HAP-1 (cell line): ENCODE results near the gene EME2.
A peak's percentile ranks its signal among the peaks of the same experiment; 100 is the strongest.

Experiments
- DNase-seq, 2 experiments: peaks; one replicate each; pipeline ENCODE4 v3.0.0-alpha.2; 2016 to 2020; ENCODE audit warnings: low spot score in 2 of 2
- H3K27me3 ChIP-seq: fragments of 250-450 bp; sonication (Bioruptor Pico); 2 replicates; pipeline ENCODE4 v1.5.1; 2020; ENCODE audit warnings: low read depth, mild to moderate bottlenecking, moderate library complexity
- H3K36me3 ChIP-seq: fragments of 250-450 bp; sonication (Bioruptor Pico); replicated peaks from 2 replicates; pipeline ENCODE4 v1.5.1; 2020; ENCODE audit warnings: mild to moderate bottlenecking
- H3K4me1 ChIP-seq: fragments of 250-450 bp; sonication (Bioruptor Pico); 2 replicates; pipeline ENCODE4 v1.5.1; 2020; ENCODE audit warnings: mild to moderate bottlenecking
- H3K4me3 ChIP-seq: fragments of 250-450 bp; sonication (Bioruptor Pico); 2 replicates; pipeline ENCODE4 v1.5.1; 2020; ENCODE audit warnings: mild to moderate bottlenecking, moderate library complexity
- H3K9me3 ChIP-seq: fragments of 250-450 bp; sonication (Bioruptor Pico); 2 replicates; pipeline ENCODE4 v1.5.1; 2020; ENCODE audit warnings: mild to moderate bottlenecking, moderate library complexity
- in situ Hi-C: fragments of 300-500 bp; cut with MboI; formaldehyde crosslinking; loops from 3 replicates; pipeline ENCODE4 v1.14.3; 2020; ENCODE audit warnings: low sequenced_read_pairs, inconsistent platforms, mixed read lengths

The EME2 gene

DNA sequence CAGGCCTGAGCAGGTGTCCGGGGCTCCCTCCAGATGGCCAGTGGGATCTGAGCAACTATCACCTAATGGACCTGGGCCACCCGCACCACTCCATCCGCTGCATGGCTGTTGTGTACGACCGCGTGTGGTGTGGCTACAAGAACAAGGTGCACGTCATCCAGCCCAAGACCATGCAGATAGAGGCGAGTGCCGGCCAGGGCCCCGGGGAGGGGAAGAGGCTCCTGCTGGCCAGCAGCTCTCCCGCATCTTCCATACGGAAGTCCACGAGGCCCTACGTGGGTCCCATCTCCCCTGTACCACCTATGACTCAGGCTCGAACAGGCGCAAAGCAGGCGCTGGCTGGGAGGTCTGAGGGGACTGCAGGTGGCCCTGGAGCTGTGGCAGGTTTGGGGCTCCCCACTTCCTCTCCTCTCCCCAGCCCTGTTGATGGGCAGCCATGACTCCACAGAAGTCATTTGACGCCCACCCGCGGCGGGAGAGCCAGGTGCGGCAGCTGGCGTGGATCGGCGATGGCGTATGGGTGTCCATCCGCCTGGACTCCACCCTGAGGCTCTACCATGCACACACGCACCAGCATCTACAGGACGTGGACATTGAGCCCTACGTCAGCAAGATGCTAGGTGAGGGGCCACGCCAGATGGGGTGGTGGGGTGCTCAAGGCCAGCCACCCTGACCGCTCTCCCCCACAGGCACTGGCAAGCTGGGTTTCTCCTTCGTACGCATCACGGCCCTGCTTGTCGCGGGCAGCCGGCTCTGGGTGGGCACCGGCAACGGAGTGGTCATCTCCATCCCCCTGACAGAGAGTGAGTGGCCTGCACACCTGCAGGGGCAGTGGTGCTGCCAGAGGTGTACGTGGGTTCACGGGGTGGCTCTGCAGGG is 5.3 kb upstream of the EME2 start:
- Histone ChIP-seq H3K36me3 (peaks cover 65% of the 10 kb centered on the region), H3K4me3 (no peak overlapping the region), H3K4me1 (0 out of 2 replicates have a peak, but pooled peaks cover 3% of the 10 kb centered on the region), H3K27me3 (no peaks in the 10 kb centered on the region), H3K9me3 (no peaks in the 10 kb centered on the region)
- DNase-seq = no peak
- in situ Hi-C loops = no loop called here

DNA sequence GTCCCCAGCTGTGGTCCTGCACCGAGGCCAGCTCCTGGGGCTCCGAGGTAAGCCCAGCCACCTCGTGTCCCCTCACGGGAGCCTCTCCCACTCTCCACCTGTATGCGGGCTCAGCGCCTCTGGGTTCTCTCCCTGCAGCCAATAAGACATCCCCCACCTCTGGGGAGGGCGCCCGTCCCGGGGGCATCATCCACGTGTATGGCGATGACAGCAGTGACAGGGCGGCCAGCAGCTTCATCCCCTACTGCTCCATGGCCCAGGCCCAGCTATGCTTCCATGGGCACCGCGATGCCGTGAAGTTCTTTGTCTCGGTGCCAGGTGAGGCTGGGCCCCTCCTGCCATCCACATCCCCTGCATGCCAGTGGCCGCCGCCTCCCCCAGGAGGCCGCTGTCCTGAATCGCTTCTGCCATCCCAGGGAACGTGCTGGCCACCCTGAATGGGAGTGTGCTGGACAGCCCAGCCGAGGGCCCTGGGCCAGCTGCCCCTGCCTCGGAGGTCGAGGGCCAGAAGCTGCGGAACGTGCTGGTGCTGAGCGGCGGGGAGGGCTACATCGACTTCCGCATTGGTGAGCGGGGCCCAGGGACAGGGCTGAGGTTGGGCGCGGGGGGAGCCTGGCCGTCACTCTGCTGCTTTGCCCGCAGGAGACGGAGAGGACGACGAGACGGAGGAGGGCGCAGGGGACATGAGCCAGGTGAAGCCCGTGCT is 4.4 kb upstream of the EME2 start:
- in situ Hi-C loops = no loop called here
- no peak for DNase-seq
- Histone ChIP-seq H3K4me3 (no peak overlapping the region), H3K27me3 (no peaks in the 10 kb centered on the region), H3K9me3 (no peaks in the 10 kb centered on the region), H3K36me3 (peaks cover 65% of the 10 kb centered on the region), H3K4me1 (0 out of 2 replicates have a peak, but pooled peaks cover 3% of the 10 kb centered on the region)

DNA sequence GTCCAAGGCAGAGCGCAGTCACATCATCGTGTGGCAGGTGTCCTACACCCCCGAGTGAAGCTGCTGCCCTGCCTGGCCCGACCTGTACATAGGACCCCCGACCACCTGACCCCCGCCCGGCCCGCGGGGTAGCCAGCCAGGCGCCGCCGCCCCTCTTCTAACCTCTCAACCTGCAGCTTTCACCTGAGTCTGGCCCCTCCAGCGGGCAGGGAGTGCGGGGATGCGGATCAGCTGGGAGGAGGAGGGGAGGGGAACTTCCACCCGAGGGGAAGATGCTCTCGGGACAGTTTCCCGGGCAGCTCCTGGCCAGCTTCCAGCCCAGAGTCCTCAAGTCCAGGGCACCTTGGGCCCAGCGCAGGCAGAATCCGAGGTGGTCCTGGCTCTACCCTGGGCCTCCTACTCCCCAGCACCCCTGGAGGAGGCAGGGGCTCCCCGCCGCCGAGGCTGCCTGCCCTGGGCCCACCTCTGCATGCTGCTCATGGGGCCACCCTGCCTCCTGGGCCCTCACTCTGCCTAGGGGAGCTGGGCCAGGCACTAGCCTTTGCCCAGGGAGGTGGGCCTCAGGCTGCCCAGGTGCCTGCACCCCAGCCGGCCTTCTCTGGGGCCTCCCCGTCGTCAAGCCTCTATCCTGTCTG is 3.7 kb upstream of the EME2 start:
- H3K4me1 ChIP-seq = 0 out of 2 replicates have a peak, but pooled peaks cover 3% of the 10 kb centered on the region
- in situ Hi-C loops = no loop called here
- H3K4me3 ChIP-seq = no peak overlapping the region
- no peak for DNase-seq
- H3K27me3 ChIP-seq = no peaks in the 10 kb centered on the region
- no peaks in the 10 kb centered on the region for H3K9me3 ChIP-seq
- H3K36me3 ChIP-seq = peaks cover 65% of the 10 kb centered on the region

DNA sequence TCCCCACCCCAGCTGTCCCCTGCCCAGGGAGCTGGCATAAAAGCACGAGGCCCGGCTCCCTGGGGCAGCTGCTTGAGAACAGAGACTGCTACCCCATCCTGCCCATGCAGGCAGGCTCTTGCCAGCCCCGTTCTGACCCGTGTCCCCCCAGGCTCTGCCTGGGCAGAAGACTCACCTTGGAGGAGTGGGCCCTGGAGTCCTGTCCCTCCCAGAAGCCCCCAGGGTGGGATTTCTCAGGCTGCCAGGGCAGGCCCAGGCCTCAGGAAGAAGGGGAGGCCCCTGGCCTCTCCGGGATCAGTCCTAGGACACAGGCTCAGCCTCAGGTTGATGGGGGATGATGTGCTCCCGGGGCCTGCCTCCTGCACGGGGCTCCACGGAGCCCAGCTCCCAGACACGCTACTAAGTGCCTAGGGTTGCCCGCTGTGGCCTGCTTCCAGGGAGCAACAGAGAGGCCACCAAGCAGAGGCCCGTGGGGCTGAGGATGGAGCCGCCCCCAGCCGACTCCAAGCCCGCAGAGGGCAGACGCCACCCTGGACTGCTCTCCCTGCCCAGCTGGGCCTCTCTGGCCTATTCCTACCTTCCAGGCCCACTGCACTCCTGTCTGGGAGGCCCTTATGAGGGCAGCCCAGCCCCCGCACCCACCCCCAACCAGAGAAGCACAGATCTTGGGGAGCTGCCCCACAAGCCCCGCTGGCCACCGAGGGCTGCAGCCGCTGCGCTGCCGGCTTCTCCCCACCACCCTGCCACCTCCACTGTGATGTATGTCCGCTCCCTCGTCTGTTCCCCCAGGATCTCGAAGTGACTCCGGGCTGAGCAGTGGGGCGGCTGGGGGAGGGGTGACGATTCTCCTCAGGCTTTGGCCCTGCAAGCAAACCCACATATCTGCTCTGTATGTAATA is 3.0 kb upstream of the EME2 start:
- DNase-seq = no peak
- Histone ChIP-seq H3K27me3 (no peaks in the 10 kb centered on the region), H3K9me3 (no peaks in the 10 kb centered on the region), H3K4me3 (no peak overlapping the region), H3K36me3 (peaks cover 57% of the 10 kb centered on the region), H3K4me1 (peaks cover 6% of the 10 kb centered on the region; the same call in 1 of the 2 replicates)
- in situ Hi-C loops = loop anchor here (5.0 kb wide), 1 partner anchor 62 kb away; the partner anchor contains the start of gene MAPK8IP3

DNA sequence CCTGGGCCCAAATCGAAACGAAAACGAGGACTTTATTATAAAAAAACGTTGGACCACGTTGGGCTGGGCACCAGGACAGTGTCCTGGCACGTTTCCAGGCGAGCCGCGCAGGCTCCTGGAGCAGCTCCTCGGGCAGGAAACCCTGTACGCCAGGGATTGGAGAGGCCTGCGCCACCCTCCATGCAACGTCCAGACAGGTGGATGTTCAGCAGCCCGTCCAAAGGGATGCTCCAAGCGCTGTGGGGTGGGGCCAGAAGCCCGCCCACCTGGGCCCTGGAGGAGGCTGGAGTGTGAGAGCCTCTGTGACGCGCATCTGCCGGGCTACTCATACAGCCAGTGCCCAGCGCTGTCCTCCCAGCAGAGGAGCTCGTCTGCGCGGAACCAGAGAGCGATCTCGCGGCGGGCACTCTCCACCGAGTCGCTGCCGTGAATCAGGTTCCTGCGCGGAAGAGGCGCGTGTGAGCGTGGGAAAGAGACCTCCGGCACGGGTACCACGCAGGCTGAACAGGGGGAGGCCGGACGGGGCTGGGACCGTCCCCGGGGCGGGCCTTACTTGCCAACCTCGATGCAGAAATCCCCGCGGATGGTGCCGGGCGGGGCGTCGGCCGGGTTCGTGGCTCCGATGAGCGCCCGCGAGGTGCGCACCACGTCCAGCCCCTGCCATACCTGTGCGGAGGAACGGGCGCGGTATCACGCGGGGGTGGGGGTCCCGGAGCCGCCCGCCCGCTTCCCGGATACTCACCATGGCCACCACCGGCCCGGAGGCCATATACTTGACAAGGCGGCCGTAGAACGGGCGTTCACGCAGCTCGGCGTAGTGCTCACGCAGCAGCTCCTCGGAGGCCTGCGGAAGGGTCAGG is 2.1 kb upstream of the EME2 start:
- Histone ChIP-seq H3K4me3 (peak overlapping the region; percentile 86), H3K4me1 (peaks cover 6% of the 10 kb centered on the region; the same call in 1 of the 2 replicates), H3K9me3 (no peaks in the 10 kb centered on the region), H3K36me3 (peaks cover 61% of the 10 kb centered on the region), H3K27me3 (no peaks in the 10 kb centered on the region)
- no peak for DNase-seq
- in situ Hi-C loops = loop anchor here (5.0 kb wide), 1 partner anchor 63 kb away; the partner anchor contains the start of gene MAPK8IP3

DNA sequence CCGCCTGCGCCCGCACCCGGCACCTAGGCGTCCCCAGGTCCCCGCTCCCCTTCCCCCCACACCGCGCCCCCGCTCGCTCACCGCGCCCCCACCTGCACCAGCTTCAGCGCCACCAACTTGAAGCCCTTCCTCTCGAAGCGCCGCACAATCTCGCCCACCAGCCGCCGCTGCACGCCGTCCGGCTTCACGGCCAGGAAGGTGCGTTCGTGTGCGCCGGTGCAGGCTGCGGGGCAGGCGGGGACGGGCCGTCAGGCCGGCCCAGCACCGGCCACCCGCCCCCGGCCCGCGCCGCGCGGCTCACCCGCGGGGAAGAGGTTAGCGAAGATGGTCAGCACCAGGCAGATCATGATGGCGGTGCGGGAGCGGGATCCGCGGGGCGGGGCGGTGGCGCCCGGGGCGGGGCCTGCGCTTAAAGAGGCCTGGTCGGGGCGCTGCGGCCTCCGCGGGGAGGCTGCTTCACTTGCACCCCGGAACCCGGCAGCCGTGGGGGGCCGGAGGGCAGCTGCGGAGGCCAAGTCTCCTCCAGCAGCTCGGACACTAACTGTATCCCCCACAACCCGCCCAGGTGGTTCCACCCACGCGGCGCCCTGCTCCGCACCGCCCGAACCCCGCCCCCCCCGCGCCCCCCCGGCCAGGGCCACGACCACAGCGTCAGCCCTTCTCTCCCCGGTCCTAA is 1.3 kb upstream of the EME2 start, which contains the start of gene NME3:
NME3 (minus strand) TSS at position 356 of the 676 bp plus-strand sequence; CDS start at position 347, 9 bp downstream.
- in situ Hi-C loops = loop anchor here (5.0 kb wide), 1 partner anchor 64 kb away; the partner anchor contains the start of gene MAPK8IP3
- H3K36me3 ChIP-seq = peaks cover 59% of the 10 kb centered on the region

DNA sequence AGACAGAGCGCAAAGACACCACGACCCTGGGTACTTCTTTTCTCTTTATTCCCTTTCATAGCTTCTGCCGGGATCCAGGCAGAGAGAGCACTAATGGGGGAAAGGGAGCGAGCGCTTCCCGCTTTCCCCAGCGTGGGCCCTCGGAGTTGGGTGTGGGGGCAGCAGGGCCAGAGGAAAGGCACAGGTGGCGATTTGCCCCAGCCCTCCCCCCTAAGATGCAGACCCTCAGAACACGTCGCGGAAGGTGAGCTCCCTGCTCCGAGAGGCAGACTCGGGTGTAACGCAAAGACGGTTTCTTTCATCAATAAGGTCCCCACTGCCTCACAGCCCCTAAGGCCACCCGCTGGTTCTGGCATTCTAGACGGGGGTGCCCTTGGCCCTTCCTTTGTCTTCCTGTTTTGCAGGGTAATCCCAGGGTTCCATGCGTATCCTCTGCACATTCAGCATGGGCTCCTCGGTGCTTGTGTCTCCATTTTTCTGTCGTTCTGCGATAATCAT is 697 bp upstream of the EME2 start:
- H3K27me3 ChIP-seq = no peaks in the 10 kb centered on the region
- H3K4me1 ChIP-seq = peaks cover 6% of the 10 kb centered on the region; the same call in 1 of the 2 replicates
- no peaks in the 10 kb centered on the region for H3K9me3 ChIP-seq
- H3K4me3 ChIP-seq = peak overlapping the region; percentile 86
- in situ Hi-C loops = loop anchor here (5.0 kb wide), 1 partner anchor 65 kb away; the partner anchor contains the start of gene MAPK8IP3
- H3K36me3 ChIP-seq = peaks cover 57% of the 10 kb centered on the region
- DNase-seq = no peak

More for the DNA sequence above, 1.3 kb upstream of the EME2 start, which contains the start of gene NME3:
- Histone ChIP-seq H3K4me3 (peak within 1 kb of the TSS; percentile 86), H3K4me1 (peaks cover 6% of the 10 kb centered on the region; the same call in 1 of the 2 replicates), H3K9me3 (no peaks in the 10 kb centered on the region), H3K27me3 (no peaks in the 10 kb centered on the region)
- peak; percentile 38 to 87 for DNase-seq

DNA sequence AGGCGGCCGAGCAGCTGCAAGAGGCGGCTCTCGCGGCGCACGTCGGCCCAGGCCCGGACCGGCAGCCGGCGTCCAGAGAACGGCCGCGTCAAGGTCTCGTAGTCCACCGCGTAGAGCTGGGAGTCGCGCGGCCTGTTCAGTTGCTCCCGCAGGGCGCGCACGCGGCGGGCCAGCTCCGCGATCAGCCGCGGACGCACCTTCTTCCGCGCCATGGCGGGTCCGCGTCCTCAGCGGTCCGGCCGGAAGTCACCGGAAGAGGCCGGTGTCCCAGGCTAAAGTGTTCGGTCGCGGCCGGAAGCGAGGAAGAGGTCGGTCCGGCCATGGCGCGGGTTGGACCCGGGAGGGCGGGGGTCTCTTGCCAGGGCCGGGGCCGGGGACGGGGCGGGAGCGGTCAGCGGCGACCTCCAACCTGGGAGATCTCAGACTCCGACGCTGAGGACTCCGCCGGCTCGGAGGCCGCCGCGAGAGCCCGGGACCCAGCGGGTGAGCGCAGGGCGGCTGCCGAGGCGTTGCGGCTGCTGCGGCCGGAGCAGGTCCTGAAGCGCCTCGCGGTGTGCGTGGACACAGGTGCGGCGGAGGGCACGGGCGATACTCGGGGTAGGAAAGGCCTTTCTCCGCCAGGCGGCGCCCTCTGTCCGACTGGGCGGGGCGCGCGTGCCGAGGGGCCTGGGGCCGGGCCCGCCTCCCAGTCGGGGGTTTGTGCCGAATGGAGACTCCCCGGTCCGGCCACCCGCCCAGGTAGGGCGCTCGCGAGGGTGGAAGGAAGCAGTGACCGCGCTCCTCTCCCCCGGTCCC is 495 bp downstream of the EME2 start, which contains the start of gene MRPS34:
MRPS34 (minus strand) TSS at position 227 of the 795 bp plus-strand sequence; CDS start at position 212, 15 bp downstream.
- in situ Hi-C loops = loop anchor here (5.0 kb wide), 1 partner anchor 66 kb away; the partner anchor contains the start of gene MAPK8IP3

DNA sequence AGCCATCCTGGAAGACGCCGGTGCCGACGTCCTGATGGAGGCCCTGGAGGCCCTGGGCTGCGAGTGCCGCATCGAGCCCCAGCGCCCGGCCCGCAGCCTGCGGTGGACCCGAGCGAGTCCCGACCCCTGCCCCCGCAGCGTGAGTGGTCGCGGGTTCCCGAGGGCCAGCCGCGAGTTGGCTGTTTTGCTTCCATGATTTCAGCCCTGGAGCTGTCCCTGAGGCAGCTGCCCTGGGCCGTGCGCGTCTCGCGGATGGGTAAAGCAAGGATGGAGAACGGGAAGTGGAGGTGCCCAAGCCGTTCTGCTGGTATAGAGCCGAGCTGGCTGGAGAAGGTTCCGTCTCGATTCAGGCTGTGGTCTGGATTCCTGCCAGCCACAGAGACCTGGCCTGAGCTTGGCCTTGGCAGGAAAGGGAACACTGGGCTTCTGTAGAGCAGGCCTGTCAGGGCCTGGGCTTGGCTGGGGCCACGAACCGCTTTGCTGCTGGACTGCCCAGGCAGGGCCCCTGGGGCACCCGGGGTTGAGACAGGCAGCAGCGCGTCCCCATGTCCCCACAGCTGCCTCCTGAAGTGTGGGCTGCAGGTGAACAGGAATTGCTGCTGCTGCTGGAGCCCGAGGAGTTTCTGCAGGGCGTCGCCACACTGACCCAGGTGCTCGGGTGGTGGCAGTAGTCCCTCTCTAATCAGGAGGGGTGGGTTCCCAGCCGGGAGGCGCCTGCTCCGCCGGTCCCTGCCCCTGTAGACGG is 1.3 kb downstream of the EME2 start:
- peaks cover 6% of the 10 kb centered on the region; the same call in 1 of the 2 replicates for H3K4me1 ChIP-seq
- no peaks in the 10 kb centered on the region for H3K27me3 ChIP-seq
- in situ Hi-C loops = loop anchor here (5.0 kb wide), 1 partner anchor 67 kb away; the partner anchor contains the start of gene MAPK8IP3
- peaks cover 52% of the 10 kb centered on the region for H3K36me3 ChIP-seq
- H3K4me3 ChIP-seq = peak overlapping the region; percentile 86
- no peak for DNase-seq
- no peaks in the 10 kb centered on the region for H3K9me3 ChIP-seq

More for the DNA sequence above, 495 bp downstream of the EME2 start, which contains the start of gene MRPS34:
- no peaks in the 10 kb centered on the region for H3K27me3 ChIP-seq
- peak within 1 kb of the TSS; percentile 86 for H3K4me3 ChIP-seq
- peaks cover 6% of the 10 kb centered on the region; the same call in 1 of the 2 replicates for H3K4me1 ChIP-seq
- peaks cover 57% of the 10 kb centered on the region for H3K36me3 ChIP-seq
- peak; percentile 72 to 91 for DNase-seq
- H3K9me3 ChIP-seq = no peaks in the 10 kb centered on the region

DNA sequence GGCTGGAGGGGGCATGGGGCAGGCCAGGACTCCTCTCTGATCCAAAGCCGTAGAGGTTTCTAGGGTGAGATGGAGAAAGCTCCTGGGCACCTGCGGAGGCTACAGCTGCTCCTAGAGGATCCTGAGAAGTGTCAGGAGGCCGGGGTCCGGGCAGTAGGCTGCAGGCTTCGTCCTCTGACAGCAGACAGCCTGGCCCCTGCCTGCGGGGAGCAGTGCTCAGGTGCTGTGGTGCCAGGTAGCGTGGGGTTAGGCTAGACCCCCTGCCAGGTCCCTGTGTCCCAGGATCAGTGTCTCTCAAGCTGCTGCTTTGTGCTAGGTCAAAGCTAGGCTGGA is 1.8 kb downstream of the EME2 start:
- no peaks in the 10 kb centered on the region for H3K27me3 ChIP-seq
- H3K4me3 ChIP-seq = peak overlapping the region; percentile 86
- no peak for DNase-seq
- H3K36me3 ChIP-seq = peaks cover 47% of the 10 kb centered on the region
- H3K4me1 ChIP-seq = peaks cover 6% of the 10 kb centered on the region; the same call in 1 of the 2 replicates
- in situ Hi-C loops = loop anchor here (5.0 kb wide), 1 partner anchor 67 kb away; the partner anchor contains the start of gene MAPK8IP3
- H3K9me3 ChIP-seq = no peaks in the 10 kb centered on the region
